ENCODE data around the gene TMC3. TPM values are rescaled to one million over a fixed set of nuclear protein-coding genes. Genes with fewer than 3 reads are reported as not detected.

The TMC3 gene
- total RNA-seq, 2 experiments from 2014 or later = not detected

DNA sequence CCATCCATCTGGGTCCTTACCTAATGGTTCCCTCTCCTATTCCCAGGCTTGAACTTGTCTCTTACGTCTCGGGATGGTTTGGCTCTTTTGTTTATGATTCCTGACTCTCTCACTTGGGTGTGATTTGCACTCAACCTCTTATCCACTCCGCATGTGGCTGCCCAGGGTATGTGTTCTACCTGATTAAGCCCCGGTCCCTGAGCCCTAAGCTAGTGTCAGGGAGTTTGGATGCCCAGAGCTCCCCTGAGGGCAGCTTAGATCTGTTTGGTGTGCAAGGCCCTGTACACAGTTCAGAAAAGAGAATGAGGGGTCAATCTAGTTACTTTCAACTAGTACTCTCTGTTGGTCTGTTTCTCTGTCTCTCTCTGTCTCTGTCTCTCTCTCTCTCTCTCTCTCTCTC is 34.2 kb downstream of the TMC3 start:
- TF ChIP-seq, protein P1, sequence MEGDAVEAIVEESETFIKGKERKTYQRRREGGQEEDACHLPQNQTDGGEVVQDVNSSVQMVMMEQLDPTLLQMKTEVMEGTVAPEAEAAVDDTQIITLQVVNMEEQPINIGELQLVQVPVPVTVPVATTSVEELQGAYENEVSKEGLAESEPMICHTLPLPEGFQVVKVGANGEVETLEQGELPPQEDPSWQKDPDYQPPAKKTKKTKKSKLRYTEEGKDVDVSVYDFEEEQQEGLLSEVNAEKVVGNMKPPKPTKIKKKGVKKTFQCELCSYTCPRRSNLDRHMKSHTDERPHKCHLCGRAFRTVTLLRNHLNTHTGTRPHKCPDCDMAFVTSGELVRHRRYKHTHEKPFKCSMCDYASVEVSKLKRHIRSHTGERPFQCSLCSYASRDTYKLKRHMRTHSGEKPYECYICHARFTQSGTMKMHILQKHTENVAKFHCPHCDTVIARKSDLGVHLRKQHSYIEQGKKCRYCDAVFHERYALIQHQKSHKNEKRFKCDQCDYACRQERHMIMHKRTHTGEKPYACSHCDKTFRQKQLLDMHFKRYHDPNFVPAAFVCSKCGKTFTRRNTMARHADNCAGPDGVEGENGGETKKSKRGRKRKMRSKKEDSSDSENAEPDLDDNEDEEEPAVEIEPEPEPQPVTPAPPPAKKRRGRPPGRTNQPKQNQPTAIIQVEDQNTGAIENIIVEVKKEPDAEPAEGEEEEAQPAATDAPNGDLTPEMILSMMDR (conservative IDR thresholded peaks at IDR 0.05; ENCODE audit: low read length) = no peak
- no peak for TF ChIP-seq EZH2phosphoT487 (IDR thresholded peaks at IDR 0.05; ENCODE audit: borderline replicate concordance, low read depth, low read length)
- BruUV-seq (replicated peaks) = no TSS peak
- peaks cover 9% of the 10 kb centered on the region for H3K4me1 ChIP-seq (ENCODE audit: insufficient read depth, low read length, poor library complexity, severe bottlenecking)
- DNase-seq (ENCODE audit: low spot score) = no peak
- no peaks in the 10 kb centered on the region for H3K79me2 ChIP-seq (ENCODE audit: insufficient read depth, low read depth, low read length)
- no peak overlapping the region for H3K4me2 ChIP-seq (ENCODE audit: low read length)
- ChIA-PET POLR2A (no interaction called here), CTCF (ENCODE audit: unreplicated experiment) (no interaction called here)
- no peaks in the 10 kb centered on the region for H3K36me3 ChIP-seq (ENCODE audit: insufficient read depth, low read length)
- no peak overlapping the region for H2AFZ ChIP-seq (ENCODE audit: low read length)
- no peaks in the 10 kb centered on the region for H4K20me1 ChIP-seq (ENCODE audit: insufficient read depth, low read length)
- H3K4me3 ChIP-seq (ENCODE audit: low read depth, low read length, poor library complexity, severe bottlenecking) = no peak overlapping the region
- no peaks in the 10 kb centered on the region for H3K9me2 ChIP-seq (ENCODE audit: insufficient read depth, low read length)
- H3K27ac ChIP-seq (ENCODE audit: low read depth, low read length, poor library complexity, severe bottlenecking) = no peak overlapping the region
- H3K9me3 ChIP-seq (ENCODE audit: low read length) = no peaks in the 10 kb centered on the region
- intact Hi-C loops (cut with micrococcal nuclease; ENCODE audit: unreplicated experiment) = loop anchor here (5.0 to 10.0 kb wide), 2 partner anchors 57 to 185 kb away; no protein-coding TSS in a partner anchor

GRCh38 chr15:81339321-81339720 is 34.7 kb downstream of the TMC3 start:
- POLR2A ChIA-PET = no interaction called here
- Histone ChIP-seq H3K27ac (ENCODE audit: low read depth, low read length, poor library complexity, severe bottlenecking) (no peak overlapping the region), H3K9me2 (ENCODE audit: insufficient read depth, low read length) (no peaks in the 10 kb centered on the region), H3K9me3 (ENCODE audit: low read length) (no peaks in the 10 kb centered on the region), H4K20me1 (ENCODE audit: insufficient read depth, low read length) (no peaks in the 10 kb centered on the region), H2AFZ (ENCODE audit: low read length) (no peak overlapping the region), H3K4me2 (ENCODE audit: low read length) (no peak overlapping the region), H3K4me3 (ENCODE audit: low read depth, low read length, poor library complexity, severe bottlenecking) (no peak overlapping the region), H3K79me2 (ENCODE audit: insufficient read depth, low read depth, low read length) (no peaks in the 10 kb centered on the region), H3K36me3 (ENCODE audit: insufficient read depth, low read length) (no peaks in the 10 kb centered on the region), H3K4me1 (ENCODE audit: insufficient read depth, low read length, poor library complexity, severe bottlenecking) (peaks cover 9% of the 10 kb centered on the region)
- DNase-seq (ENCODE audit: low spot score) = no peak
- TF ChIP-seq, protein P1 (conservative IDR thresholded peaks at IDR 0.05; ENCODE audit: low read length) = no peak
- no peak for TF ChIP-seq EZH2phosphoT487 (IDR thresholded peaks at IDR 0.05; ENCODE audit: borderline replicate concordance, low read depth, low read length)
- CTCF ChIA-PET (ENCODE audit: unreplicated experiment) = no interaction called here
- intact Hi-C loops (cut with micrococcal nuclease; ENCODE audit: unreplicated experiment) = loop anchor here (5.0 to 10.0 kb wide), 2 partner anchors 58 to 185 kb away; no protein-coding TSS in a partner anchor
- no TSS peak for BruUV-seq (replicated peaks)

GRCh38 chr15:81338170-81339007 is 35.6 kb downstream of the TMC3 start:
- no peaks in the 10 kb centered on the region for H3K9me2 ChIP-seq (ENCODE audit: insufficient read depth, low read length)
- no peaks in the 10 kb centered on the region for H3K36me3 ChIP-seq (ENCODE audit: insufficient read depth, low read length)
- H3K79me2 ChIP-seq (ENCODE audit: insufficient read depth, low read depth, low read length) = no peaks in the 10 kb centered on the region
- POLR2A ChIA-PET = no interaction called here
- CTCF ChIA-PET (ENCODE audit: unreplicated experiment) = interaction anchor here (2.4 kb wide), 1 partner anchor 63 kb away, joined by 7 read pairs; no protein-coding TSS in a partner anchor
- no peak for DNase-seq (ENCODE audit: low spot score)
- H4K20me1 ChIP-seq (ENCODE audit: insufficient read depth, low read length) = no peaks in the 10 kb centered on the region
- H3K4me1 ChIP-seq (ENCODE audit: insufficient read depth, low read length, poor library complexity, severe bottlenecking) = peaks cover 15% of the 10 kb centered on the region
- intact Hi-C loops (cut with micrococcal nuclease; ENCODE audit: unreplicated experiment) = loop anchor here (5.0 to 10.0 kb wide), 2 partner anchors 59 to 184 kb away; no protein-coding TSS in a partner anchor
- no peak overlapping the region for H2AFZ ChIP-seq (ENCODE audit: low read length)
- no peak overlapping the region for H3K4me2 ChIP-seq (ENCODE audit: low read length)
- H3K27ac ChIP-seq (ENCODE audit: low read depth, low read length, poor library complexity, severe bottlenecking) = no peak overlapping the region
- BruUV-seq (replicated peaks) = no TSS peak
- H3K9me3 ChIP-seq (ENCODE audit: low read length) = no peaks in the 10 kb centered on the region
- TF ChIP-seq, protein P1 (conservative IDR thresholded peaks at IDR 0.05; ENCODE audit: low read length) = no peak
- no peak for TF ChIP-seq EZH2phosphoT487 (IDR thresholded peaks at IDR 0.05; ENCODE audit: borderline replicate concordance, low read depth, low read length)
- no peak overlapping the region for H3K4me3 ChIP-seq (ENCODE audit: low read depth, low read length, poor library complexity, severe bottlenecking)
